HG03196 (cell line): ENCODE results near the gene CYTH3.
"Not testable (repeated sequence)": the region's sequence is repeated elsewhere in the genome, so short reads cannot be mapped to it uniquely, and the experiment has no call there.

Experiments used
- ATAC-seq: cut with Tn5 transposase; IDR thresholded peaks from one replicate; pipeline ENCODE4 v1.9.1; 2021; ENCODE audit not compliant: unreplicated experiment

The CYTH3 gene

GRCh38 chr7:6154542-6155404 is 117.7 kb downstream of the CYTH3 start:
- no peak for ATAC-seq

GRCh38 chr7:6153646-6154541 is 118.5 kb downstream of the CYTH3 start:
- no peak for ATAC-seq

- no peak for ATAC-seq
Observed at GRCh38 chr7:6151994-6152735, 120.3 kb downstream of the CYTH3 start.

- not testable (repeated sequence) for ATAC-seq
Observed at GRCh38 chr7:6151527-6151926, 120.9 kb downstream of the CYTH3 start.

- ATAC-seq, result no peak
Observed at GRCh38 chr7:6149996-6150395, 122.4 kb downstream of the CYTH3 start.

GRCh38 chr7:6148724-6149360 is 123.6 kb downstream of the CYTH3 start:
- ATAC-seq, result no peak

GRCh38 chr7:6147627-6148026 is 124.8 kb downstream of the CYTH3 start:
- no peak for ATAC-seq

GRCh38 chr7:6146666-6147065 is 125.8 kb downstream of the CYTH3 start:
- ATAC-seq, result no peak

GRCh38 chr7:6143997-6144396 is 128.4 kb downstream of the CYTH3 start:
- no peak for ATAC-seq

GRCh38 chr7:6142871-6143380 is 129.5 kb downstream of the CYTH3 start:
- no peak for ATAC-seq

GRCh38 chr7:6139189-6139996 is 133.0 kb downstream of the CYTH3 start:
- no peak for ATAC-seq

GRCh38 chr7:6136475-6136874 is 135.9 kb downstream of the CYTH3 start:
- no peak for ATAC-seq

GRCh38 chr7:6133249-6133648 is 139.2 kb downstream of the CYTH3 start:
- ATAC-seq, result no peak

- ATAC-seq, result no peak
Observed at GRCh38 chr7:6130007-6130587, 142.3 kb downstream of the CYTH3 start.

GRCh38 chr7:6128205-6128604 is 144.2 kb downstream of the CYTH3 start:
- ATAC-seq, result no peak

- no peak for ATAC-seq
Observed at GRCh38 chr7:6127110-6127490, 145.3 kb downstream of the CYTH3 start.

GRCh38 chr7:6123843-6124242 is 148.6 kb downstream of the CYTH3 start:
- ATAC-seq, result no peak

- ATAC-seq, result no peak
Observed at GRCh38 chr7:6121141-6121540, 151.3 kb downstream of the CYTH3 start.

GRCh38 chr7:6117533-6117932 is 154.9 kb downstream of the CYTH3 start:
- no peak for ATAC-seq
